DOHH2 (cell line): Measurements from ENCODE around the gene DIS3L2.

Source experiments
- H3F3A ChIP-seq: fragments of 200-600 bp; sonication (generic), shearing (Covaris generic); 2 replicates; pipeline ENCODE4 v1.6.0; 2016; ENCODE audit warnings: antibody characterized with exemption, mild to moderate bottlenecking; ENCODE audit not compliant: control insufficient read depth, insufficient read depth
- H3K27ac ChIP-seq: fragments of 200-600 bp; sonication (generic); 2 replicates; pipeline ENCODE4 v1.5.1; 2014; ENCODE audit warnings: low read depth, mild to moderate bottlenecking, low read length, moderate library complexity
- H3K27me3 ChIP-seq: fragments of 200-600 bp; sonication (generic); 2 replicates; pipeline ENCODE4 v1.6.1; 2014; ENCODE audit warnings: mild to moderate bottlenecking, low read length, mixed read lengths; ENCODE audit not compliant: control insufficient read depth
- H3K36me3 ChIP-seq: fragments of 200-600 bp; sonication (generic); 2 replicates; pipeline ENCODE4 v1.6.1; 2014; ENCODE audit warnings: mild to moderate bottlenecking, low read length, moderate library complexity, mixed read lengths; ENCODE audit not compliant: control insufficient read depth
- H3K4me1 ChIP-seq: fragments of 200-600 bp; sonication (generic); 2 replicates; pipeline ENCODE4 v1.6.1; 2014; ENCODE audit warnings: mild to moderate bottlenecking, low read length, mixed read lengths; ENCODE audit not compliant: control insufficient read depth
- H3K4me2 ChIP-seq: fragments of 200-600 bp; sonication (generic); 2 replicates; pipeline ENCODE4 v1.6.0; 2014; ENCODE audit warnings: mild to moderate bottlenecking, low read length, moderate library complexity
- H3K4me3 ChIP-seq: fragments of 200-600 bp; sonication (generic); 2 replicates; pipeline ENCODE4 v1.5.1; 2014; ENCODE audit warnings: mild to moderate bottlenecking, low read length, mixed read lengths
- H3K79me2 ChIP-seq: fragments of 200-600 bp; sonication (generic); 2 replicates; pipeline ENCODE4 v1.6.1; 2014; ENCODE audit warnings: mild to moderate bottlenecking, low read length, mixed read lengths; ENCODE audit not compliant: control insufficient read depth
- H3K9me2 ChIP-seq: fragments of 200-600 bp; sonication (generic); replicated peaks from 2 replicates; pipeline ENCODE4 v1.6.1; 2014; ENCODE audit warnings: mild to moderate bottlenecking, low read length, mixed read lengths; ENCODE audit not compliant: control insufficient read depth
- H3K9me3 ChIP-seq: fragments of 200-600 bp; sonication (generic); 2 replicates; pipeline ENCODE4 v1.6.1; 2014; ENCODE audit warnings: antibody characterized with exemption, low read length, mixed read lengths; ENCODE audit not compliant: control insufficient read depth, insufficient read depth
- H4K20me1 ChIP-seq: fragments of 200-600 bp; sonication (generic); 2 replicates; pipeline ENCODE4 v1.6.0; 2014; ENCODE audit warnings: low read depth, mild to moderate bottlenecking, antibody characterized with exemption, low read length, moderate library complexity; ENCODE audit not compliant: control insufficient read depth, insufficient read depth
- CTCF ChIP-seq: fragments of 200-600 bp; sonication (generic); IDR thresholded peaks from one replicate; pipeline ENCODE4 v1.5.1; 2014; ENCODE audit warnings: antibody characterized with exemption, mild to moderate bottlenecking, low read depth, low read length; ENCODE audit not compliant: poor library complexity, severe bottlenecking
- EZH2phosphoT487 ChIP-seq: fragments of 200-600 bp; sonication (generic); IDR thresholded peaks from 2 replicates; pipeline ENCODE4 v1.6.1; 2017; ENCODE audit warnings: borderline replicate concordance, mild to moderate bottlenecking, antibody characterized with exemption, low read length, moderate library complexity, mixed read lengths

DIS3L2 gene

DNA sequence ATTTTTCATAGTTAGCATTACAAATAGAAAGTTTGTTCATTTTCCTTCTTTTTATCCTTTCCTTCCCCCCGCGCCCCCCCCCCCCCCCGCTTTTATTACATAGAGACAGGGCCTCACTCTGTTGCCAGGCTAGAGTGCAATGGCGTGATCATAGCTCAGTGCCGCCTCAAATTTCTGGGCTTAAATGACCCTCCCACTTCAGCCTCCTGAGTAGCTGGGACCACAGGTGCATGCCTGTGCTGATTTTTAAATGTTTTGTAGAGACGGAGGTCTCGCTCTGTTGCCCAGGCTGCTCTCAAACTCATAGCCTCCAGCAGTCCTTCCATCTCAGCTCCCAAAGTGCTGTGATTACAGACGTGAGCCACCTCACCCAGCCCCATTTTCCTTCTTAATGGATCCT is 325.8 kb downstream of the DIS3L2 start:
- H3K9me2 ChIP-seq: no peaks in the 10 kb centered on the region
- H3K4me2 ChIP-seq: no peak overlapping the region
- H3K4me3 ChIP-seq: no peak overlapping the region
- no peaks in the 10 kb centered on the region for H3F3A ChIP-seq
- H3K27ac ChIP-seq: no peak overlapping the region
- H3K4me1 ChIP-seq: no peaks in the 10 kb centered on the region
- TF ChIP-seq CTCF (no peak), EZH2phosphoT487 (no peak)
- H4K20me1 ChIP-seq: no peaks in the 10 kb centered on the region
- no peaks in the 10 kb centered on the region for H3K27me3 ChIP-seq
- no peaks in the 10 kb centered on the region for H3K36me3 ChIP-seq
- no peaks in the 10 kb centered on the region for H3K9me3 ChIP-seq
- no peaks in the 10 kb centered on the region for H3K79me2 ChIP-seq

- TF ChIP-seq CTCF: no peak
- TF ChIP-seq EZH2phosphoT487: no peak
- Histone ChIP-seq H3K4me2 (no peak overlapping the region), H3K27me3 (no peaks in the 10 kb centered on the region), H3K27ac (no peak overlapping the region), H3F3A (no peaks in the 10 kb centered on the region), H3K9me2 (no peaks in the 10 kb centered on the region), H3K9me3 (no peaks in the 10 kb centered on the region), H4K20me1 (no peaks in the 10 kb centered on the region), H3K4me3 (no peak overlapping the region), H3K4me1 (0 out of 2 replicates have a peak, but pooled peaks cover 3% of the 10 kb centered on the region), H3K79me2 (no peaks in the 10 kb centered on the region), H3K36me3 (no peaks in the 10 kb centered on the region)
These were observed 327.0 kb downstream of the DIS3L2 start for GRCh38 chr2:232288489-232289030.

- Histone ChIP-seq H3K79me2 (no peaks in the 10 kb centered on the region), H4K20me1 (no peaks in the 10 kb centered on the region), H3K9me3 (no peaks in the 10 kb centered on the region), H3K27me3 (no peaks in the 10 kb centered on the region), H3K9me2 (no peaks in the 10 kb centered on the region), H3K4me2 (no peak overlapping the region), H3K4me1 (0 out of 2 replicates have a peak, but pooled peaks cover 3% of the 10 kb centered on the region), H3K36me3 (no peaks in the 10 kb centered on the region), H3K4me3 (no peak overlapping the region), H3F3A (no peaks in the 10 kb centered on the region), H3K27ac (no peak overlapping the region)
- TF ChIP-seq CTCF (no peak), EZH2phosphoT487 (no peak)
These were observed 329.2 kb downstream of the DIS3L2 start for GRCh38 chr2:232290668-232291067.
